ENCODE data around the gene HTRA1. TPM values are rescaled to one million over a fixed set of nuclear protein-coding genes. Genes with fewer than 3 reads are reported as not detected.

The HTRA1 gene
- total RNA-seq, 1 donor from 2014 or later, result 17.0 TPM

DNA sequence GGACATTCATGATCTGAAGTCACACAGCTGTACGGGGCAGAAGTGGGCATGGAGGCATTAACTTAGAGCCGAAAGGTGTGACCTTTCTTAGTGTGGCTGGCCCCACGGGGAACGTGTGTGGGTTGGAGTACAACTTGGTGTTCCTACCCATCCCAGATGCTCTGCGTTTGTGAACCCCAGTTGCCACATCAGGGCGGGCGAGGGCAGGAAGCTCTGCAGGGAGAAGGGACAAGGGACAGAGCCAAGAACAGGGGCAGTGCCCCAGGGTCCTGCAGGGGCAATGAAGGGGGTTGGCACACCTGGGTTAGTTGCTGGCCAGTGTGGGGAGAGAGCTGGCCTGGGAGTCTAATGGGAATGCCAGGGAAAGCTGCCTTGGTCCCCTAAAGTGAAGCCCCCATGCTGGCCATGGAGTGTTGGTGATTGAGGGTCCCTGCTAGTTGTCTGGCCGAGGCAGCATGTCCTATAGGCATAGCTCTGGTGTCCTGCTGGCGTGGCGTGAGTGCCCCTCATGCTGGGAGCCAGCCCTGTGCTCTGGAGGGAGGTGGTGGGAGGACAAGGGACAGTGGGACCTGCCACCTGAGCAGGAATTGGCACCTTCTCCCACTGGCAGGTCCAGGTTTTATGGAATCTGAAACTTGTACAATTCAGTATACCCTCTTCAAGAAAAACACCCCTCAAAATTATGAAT, 18.9 kb downstream of the HTRA1 start:
- H3K27ac ChIP-seq, result no peak overlapping the region
- H3K36me3 Mint-ChIP-seq, result peaks cover 3% of the 10 kb centered on the region
- H3F3A ChIP-seq (ENCODE audit: low read depth), result peaks cover 10% of the 10 kb centered on the region
- H3K9me3 ChIP-seq (ENCODE audit: low read depth), result no peaks in the 10 kb centered on the region
- no peaks in the 10 kb centered on the region for H3K27me3 ChIP-seq
- H3K9me3 Mint-ChIP-seq, result peaks cover 9% of the 10 kb centered on the region
- H3K4me2 ChIP-seq, result no peak overlapping the region
- peaks cover 55% of the 10 kb centered on the region for H3K4me1 Mint-ChIP-seq
- no peak overlapping the region for H3K4me3 Mint-ChIP-seq
- H3K4me3 ChIP-seq, result no peak overlapping the region
- no peaks in the 10 kb centered on the region for H3K36me3 ChIP-seq
- peaks cover 11% of the 10 kb centered on the region for H3K27me3 Mint-ChIP-seq (ENCODE audit: insufficient read depth, low read depth)
- no peak for DNase-seq (ENCODE audit: low spot score)
- TF ChIP-seq, protein P1, sequence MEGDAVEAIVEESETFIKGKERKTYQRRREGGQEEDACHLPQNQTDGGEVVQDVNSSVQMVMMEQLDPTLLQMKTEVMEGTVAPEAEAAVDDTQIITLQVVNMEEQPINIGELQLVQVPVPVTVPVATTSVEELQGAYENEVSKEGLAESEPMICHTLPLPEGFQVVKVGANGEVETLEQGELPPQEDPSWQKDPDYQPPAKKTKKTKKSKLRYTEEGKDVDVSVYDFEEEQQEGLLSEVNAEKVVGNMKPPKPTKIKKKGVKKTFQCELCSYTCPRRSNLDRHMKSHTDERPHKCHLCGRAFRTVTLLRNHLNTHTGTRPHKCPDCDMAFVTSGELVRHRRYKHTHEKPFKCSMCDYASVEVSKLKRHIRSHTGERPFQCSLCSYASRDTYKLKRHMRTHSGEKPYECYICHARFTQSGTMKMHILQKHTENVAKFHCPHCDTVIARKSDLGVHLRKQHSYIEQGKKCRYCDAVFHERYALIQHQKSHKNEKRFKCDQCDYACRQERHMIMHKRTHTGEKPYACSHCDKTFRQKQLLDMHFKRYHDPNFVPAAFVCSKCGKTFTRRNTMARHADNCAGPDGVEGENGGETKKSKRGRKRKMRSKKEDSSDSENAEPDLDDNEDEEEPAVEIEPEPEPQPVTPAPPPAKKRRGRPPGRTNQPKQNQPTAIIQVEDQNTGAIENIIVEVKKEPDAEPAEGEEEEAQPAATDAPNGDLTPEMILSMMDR (IDR thresholded peaks at IDR 0.05), result no peak
- TF ChIP-seq EZH2 (IDR thresholded peaks at IDR 0.05) (no peak), EZH2phosphoT487 (IDR thresholded peaks at IDR 0.05) (no peak)
- H3K4me1 ChIP-seq, result peaks cover 20% of the 10 kb centered on the region
- H4K20me1 ChIP-seq (ENCODE audit: low read depth), result peaks cover 7% of the 10 kb centered on the region
- no peaks in the 10 kb centered on the region for H3K79me2 ChIP-seq (ENCODE audit: low read depth)
- no peak overlapping the region for H3K9ac ChIP-seq
- H2AFZ ChIP-seq (replicated peaks), result no peak overlapping the region
- H3K27ac Mint-ChIP-seq, result peak overlapping the region; percentile 46

DNA sequence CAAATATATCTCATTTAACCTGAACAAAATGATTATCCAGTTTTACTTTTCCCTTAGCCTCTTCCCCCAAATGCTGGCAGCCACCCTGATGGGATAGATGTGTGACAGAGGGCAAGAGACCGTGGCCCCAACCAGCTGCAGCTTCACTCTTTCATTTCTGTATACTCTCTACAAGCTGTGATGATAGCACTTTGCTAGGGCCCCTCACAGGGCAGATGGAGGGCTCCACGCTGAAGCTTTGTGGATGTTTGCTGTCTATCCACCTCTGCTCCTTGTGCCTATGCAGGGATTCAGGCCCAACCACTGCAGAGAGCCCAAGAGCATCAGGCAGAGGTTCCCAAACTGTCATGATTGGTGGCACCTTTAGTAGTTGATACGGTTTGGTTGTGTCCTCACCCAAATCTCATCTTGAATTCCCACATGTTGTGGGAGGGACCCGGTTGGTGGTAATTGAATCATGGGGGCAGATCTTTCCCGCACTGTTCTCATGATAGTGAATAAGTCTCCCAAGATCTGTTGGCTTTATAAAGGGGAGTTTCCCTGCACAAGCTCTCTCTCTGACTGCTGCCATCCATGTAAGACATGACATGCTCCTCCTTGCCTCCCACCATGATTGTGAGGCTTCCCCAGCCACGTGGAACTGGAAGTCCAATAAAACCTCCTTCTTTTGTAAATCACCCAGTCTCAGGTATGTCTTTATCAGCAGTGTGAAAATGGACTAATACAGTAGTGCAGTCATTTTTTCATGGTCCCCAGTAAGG, 20.1 kb downstream of the HTRA1 start:
- no peak overlapping the region for H3K4me3 Mint-ChIP-seq
- Histone ChIP-seq H3K9ac (no peak overlapping the region), H3F3A (ENCODE audit: low read depth) (no peaks in the 10 kb centered on the region), H4K20me1 (ENCODE audit: low read depth) (no peaks in the 10 kb centered on the region), H3K4me1 (peaks cover 15% of the 10 kb centered on the region), H2AFZ (replicated peaks) (no peak overlapping the region), H3K36me3 (no peaks in the 10 kb centered on the region), H3K4me3 (no peak overlapping the region), H3K27me3 (no peaks in the 10 kb centered on the region), H3K4me2 (no peak overlapping the region), H3K79me2 (ENCODE audit: low read depth) (no peaks in the 10 kb centered on the region), H3K27ac (no peak overlapping the region), H3K9me3 (ENCODE audit: low read depth) (no peaks in the 10 kb centered on the region)
- peaks cover 9% of the 10 kb centered on the region for H3K9me3 Mint-ChIP-seq
- DNase-seq (ENCODE audit: low spot score), result no peak
- H3K27me3 Mint-ChIP-seq (ENCODE audit: insufficient read depth, low read depth), result peaks cover 9% of the 10 kb centered on the region
- no peak overlapping the region for H3K27ac Mint-ChIP-seq
- TF ChIP-seq, protein P1 (IDR thresholded peaks at IDR 0.05), result no peak
- peaks cover 3% of the 10 kb centered on the region for H3K36me3 Mint-ChIP-seq
- H3K4me1 Mint-ChIP-seq, result peaks cover 55% of the 10 kb centered on the region

DNA sequence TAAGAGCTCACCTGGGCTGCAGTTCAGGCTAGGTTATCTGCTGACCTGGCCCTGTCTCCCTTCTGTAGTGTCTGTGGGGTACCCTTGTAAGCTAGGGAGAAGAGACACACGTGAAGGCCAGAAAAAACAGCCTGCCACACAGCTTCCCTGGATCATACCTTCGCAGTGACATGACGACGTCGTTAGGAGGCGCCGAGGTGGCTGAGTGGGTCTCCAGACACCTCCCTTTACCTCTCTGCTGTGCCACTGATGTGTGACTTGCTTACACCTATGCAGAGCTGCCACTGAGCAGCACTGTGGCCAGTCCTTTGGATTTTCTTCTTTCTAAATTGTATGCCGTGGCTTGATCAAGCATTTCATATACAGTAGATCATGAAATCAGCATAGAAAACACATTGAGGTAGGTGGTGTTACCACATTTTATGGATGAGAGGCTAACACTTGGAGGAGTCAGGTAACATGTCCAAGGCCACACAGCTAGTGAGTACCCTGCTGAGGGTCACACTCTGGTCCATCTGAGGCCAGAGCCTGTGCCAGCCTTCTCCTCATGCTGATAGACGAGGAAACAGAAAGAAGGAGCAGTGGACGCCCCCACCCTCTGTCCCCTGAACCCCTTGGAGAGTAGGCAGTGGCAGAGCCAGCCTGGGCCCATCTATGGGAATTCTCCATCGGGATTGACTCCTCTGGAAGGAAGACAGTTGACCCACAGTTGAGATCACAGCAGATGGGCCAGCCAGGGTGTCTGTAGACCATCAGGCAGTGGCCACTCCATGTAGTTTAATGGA, 23.1 kb downstream of the HTRA1 start:
- H2AFZ ChIP-seq (replicated peaks), result no peak overlapping the region
- no peaks in the 10 kb centered on the region for H3K79me2 ChIP-seq (ENCODE audit: low read depth)
- H3K9ac ChIP-seq, result no peak overlapping the region
- H3K9me3 Mint-ChIP-seq, result peaks cover 9% of the 10 kb centered on the region
- peaks cover 4% of the 10 kb centered on the region for H3K36me3 Mint-ChIP-seq
- peaks cover 49% of the 10 kb centered on the region for H3K4me1 Mint-ChIP-seq
- no peak overlapping the region for H3K4me2 ChIP-seq
- no peak overlapping the region for H3K27ac ChIP-seq
- no peaks in the 10 kb centered on the region for H4K20me1 ChIP-seq (ENCODE audit: low read depth)
- H3K27ac Mint-ChIP-seq, result no peak overlapping the region
- H3K36me3 ChIP-seq, result no peaks in the 10 kb centered on the region
- no peak overlapping the region for H3K4me3 ChIP-seq
- DNase-seq (ENCODE audit: low spot score), result no peak
- H3K27me3 ChIP-seq, result no peaks in the 10 kb centered on the region
- no peak overlapping the region for H3K4me3 Mint-ChIP-seq
- H3K27me3 Mint-ChIP-seq (ENCODE audit: insufficient read depth, low read depth), result peaks cover 12% of the 10 kb centered on the region
- H3K4me1 ChIP-seq, result peaks cover 14% of the 10 kb centered on the region
- TF ChIP-seq EZH2phosphoT487 (IDR thresholded peaks at IDR 0.05) (no peak), EZH2 (IDR thresholded peaks at IDR 0.05) (no peak)
- TF ChIP-seq, protein P1 (IDR thresholded peaks at IDR 0.05), result no peak
- no peaks in the 10 kb centered on the region for H3F3A ChIP-seq (ENCODE audit: low read depth)
- H3K9me3 ChIP-seq (ENCODE audit: low read depth), result no peaks in the 10 kb centered on the region

All from neural progenitor cell (in vitro differentiated cells).